A549 treated with Hydrocortisone at 1 μM for 4 hours (cell line): Measurements from ENCODE around the gene RP2. TPM values are rescaled to one million over a fixed set of nuclear protein-coding genes. Genes with fewer than 3 reads are reported as not detected.

Source experiments
- total RNA-seq: library from RNA; stranded (reverse); fragments of 200-300 nt; extraction: Qiagen RNA extraction; gene quantifications from 5 replicates; pipeline ENCODE4 v1.2.3, GENCODE V29; 2022

RP2 gene
- total RNA-seq: 7.4 to 12.3 TPM (median 9.8 TPM) in 5 replicates

DNA sequence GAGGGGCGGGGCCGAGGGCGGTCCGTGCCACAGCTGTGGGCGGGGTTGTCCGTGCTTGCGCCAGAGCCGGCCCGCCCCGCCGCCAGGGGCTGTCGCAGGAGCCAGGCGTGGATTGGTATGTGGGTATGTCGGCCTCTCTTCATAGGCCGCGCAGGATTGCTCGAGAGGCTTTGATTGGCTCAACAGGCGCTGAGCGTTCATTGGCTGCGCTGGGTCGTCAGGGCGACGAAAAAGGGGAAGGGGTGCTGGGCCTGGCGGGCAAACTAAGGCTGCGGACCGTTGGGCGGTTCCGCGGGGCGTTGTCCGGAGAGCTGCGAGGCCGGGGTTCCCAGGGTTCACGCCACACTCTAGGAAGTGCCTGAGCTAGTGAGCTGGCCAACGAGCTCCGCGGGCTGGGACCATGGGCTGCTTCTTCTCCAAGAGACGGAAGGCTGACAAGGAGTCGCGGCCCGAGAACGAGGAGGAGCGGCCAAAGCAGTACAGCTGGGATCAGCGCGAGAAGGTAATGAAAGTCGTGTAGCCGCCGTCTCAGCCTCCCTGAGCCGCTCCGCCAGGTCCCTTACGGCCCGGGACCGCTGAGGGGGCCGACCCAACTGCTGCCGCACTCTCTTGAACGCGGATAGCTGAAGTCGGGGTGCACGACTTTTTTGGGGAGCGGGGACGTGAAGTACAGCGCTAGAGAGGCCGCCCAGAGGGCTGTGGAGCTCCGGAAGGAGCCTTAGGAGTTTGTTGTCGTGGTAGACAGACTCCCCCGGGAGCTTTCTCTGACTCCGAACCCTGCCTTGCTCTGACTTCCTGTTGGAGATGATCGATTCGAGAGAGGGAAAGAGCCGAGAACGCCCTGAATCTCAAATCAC, at the start of gene RP2:
Gene RP2 (plus strand): TSS at position 343 of the 857 bp plus-strand sequence. CDS start 58 bp downstream, at position 401.

DNA sequence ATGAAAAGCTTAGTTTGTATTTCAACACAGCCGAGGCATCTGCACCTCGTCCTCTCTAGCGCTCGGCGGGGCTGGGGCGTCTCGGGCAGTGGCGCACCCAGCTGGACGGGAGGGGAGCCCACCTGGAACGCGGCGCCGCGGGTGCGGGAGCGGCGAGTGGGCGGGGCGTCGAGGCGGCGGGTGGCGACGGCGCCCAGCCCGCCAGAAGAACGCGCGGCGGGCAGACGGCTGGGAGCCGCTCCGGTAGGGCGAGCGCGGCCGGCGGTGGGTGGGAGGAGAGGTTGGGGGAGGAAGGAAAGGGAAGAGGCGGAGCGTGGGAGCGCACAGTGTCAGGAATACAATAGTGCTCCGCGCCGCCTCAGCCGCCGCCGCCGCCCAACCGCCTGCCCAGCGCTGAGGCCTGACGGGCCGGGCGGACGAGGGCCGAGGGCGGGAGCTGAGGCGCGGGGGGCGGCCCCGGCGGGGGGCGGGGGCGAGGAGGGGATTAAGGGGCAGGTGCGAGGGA, 75.3 kb downstream of the RP2 start, which contains the start of gene JADE3:
Gene JADE3 (plus strand): TSS at position 324 of the 505 bp plus-strand sequence. CDS start 72,474 bp downstream, outside the sequence.

Other genes starting within 250 kb of the RP2 start
- 8.8 to 13.3 TPM (median 9.8 TPM) in 5 replicates for gene SLC9A7, start 77.9 kb upstream of the RP2 start, total RNA-seq
- 10.3 to 16.5 TPM (median 12.3 TPM) in 5 replicates for gene JADE3, start 75.4 kb downstream of the RP2 start, total RNA-seq
- gene RGN, start 241.4 kb downstream of the RP2 start, total RNA-seq: 0.05 TPM in 1 of 5 replicates, not detected in the others